H1 (cell line): ENCODE results near the gene ASB13. TPM values are rescaled to one million over a fixed set of nuclear protein-coding genes. Genes with fewer than 3 reads are reported as not detected.

Experiments
- CTCF ChIA-PET: fragments of 300-600 bp; sonication (Branson Sonifier 250); formaldehyde crosslinking; loops from one replicate; lab custom pipeline; 2021; ENCODE audit not compliant: partially characterized antibody; lab: Charles Lee
- POLR2A ChIA-PET: fragments of 300-600 bp; sonication (Branson Sonifier 250); formaldehyde crosslinking; loops from one replicate; lab custom pipeline; 2021; ENCODE audit warnings: inconsistent platforms; ENCODE audit not compliant: partially characterized antibody; lab: Charles Lee
- DNase-seq, 2 experiments: peaks; one replicate each; pipeline versions ENCODE4 v3.0.0 to v3.0.0-alpha.2; 2010 to 2022; ENCODE audit warnings: low spot score in 2 of 2, low read depth in 1 of 2, mixed read lengths in 1 of 2
- FAIRE-seq: peaks from 2 replicates; lab custom pipeline; 2011; peaks lifted over from hg19 to GRCh38; lab: Jason Lieb, UNC
- H2AFZ ChIP-seq: 2 replicates; pipeline ENCODE4 v1.8.1; 2012; ENCODE audit warnings: low read length, inconsistent platforms
- H2AK5ac ChIP-seq: 2 replicates; pipeline ENCODE4 v1.6.1; 2013; ENCODE audit warnings: low read depth, low read length
- H2BK120ac ChIP-seq: replicated peaks from 2 replicates; pipeline ENCODE3; 2013; ENCODE audit warnings: low read depth, low read length, inconsistent platforms
- H2BK12ac ChIP-seq: 2 replicates; pipeline ENCODE4 v1.6.1; 2013; ENCODE audit warnings: low read depth, low read length
- H2BK15ac ChIP-seq: 2 replicates; pipeline ENCODE4 v1.6.1; 2013; ENCODE audit warnings: low read length
- H2BK20ac ChIP-seq: 2 replicates; pipeline ENCODE4 v1.6.1; 2013; ENCODE audit warnings: low read length
- H2BK5ac ChIP-seq: 2 replicates; pipeline ENCODE4 v1.6.1; 2013; ENCODE audit warnings: low read depth, low read length
- H3K14ac ChIP-seq: 2 replicates; pipeline ENCODE4 v1.6.1; 2013; ENCODE audit warnings: inconsistent platforms; ENCODE audit not compliant: insufficient read length
- H3K18ac ChIP-seq: 2 replicates; pipeline ENCODE4 v1.6.1; 2013; ENCODE audit warnings: low read length; ENCODE audit errors: extremely low read depth
- H3K23ac ChIP-seq: 2 replicates; pipeline ENCODE4 v1.6.1; 2013; ENCODE audit warnings: inconsistent platforms; ENCODE audit not compliant: insufficient read length
- H3K23me2 ChIP-seq: 2 replicates; pipeline ENCODE4 v1.6.1; 2013; ENCODE audit warnings: low read depth, low read length
- H3K27ac ChIP-seq: 2 replicates; pipeline ENCODE4 v1.6.1; 2011; ENCODE audit warnings: low read depth, low read length, inconsistent platforms
- H3K27me3 ChIP-seq, 4 experiments: replicated peaks in 1 of 4; 1 replicate in 1 of 4; 2 replicates in 3 of 4; pipeline versions ENCODE4 v1.6.1 to v1.8.1; 2011 to 2013; ENCODE audit warnings: low read length in 3 of 4, mild to moderate bottlenecking in 3 of 4, inconsistent platforms in 2 of 4, mixed read lengths in 2 of 4, moderate library complexity in 1 of 4; ENCODE audit not compliant: control insufficient read depth in 3 of 4, insufficient read depth in 3 of 4; ENCODE audit errors: extremely low read depth in 1 of 4
- H3K36me3 ChIP-seq, 4 experiments: 2 replicates each; pipeline versions ENCODE4 v1.6.1 to v1.8.1; 2011 to 2013; ENCODE audit warnings: mild to moderate bottlenecking in 4 of 4, low read length in 3 of 4, moderate library complexity in 2 of 4, control low read depth in 1 of 4, inconsistent platforms in 1 of 4; ENCODE audit not compliant: insufficient read depth in 4 of 4, control insufficient read depth in 2 of 4
- H3K4ac ChIP-seq: replicated peaks from 2 replicates; pipeline ENCODE3; 2013; ENCODE audit warnings: low read length, low read depth, mixed read lengths, inconsistent platforms; ENCODE audit not compliant: insufficient read length
- H3K4me1 ChIP-seq, 4 experiments: replicated peaks in 1 of 4; 1 replicate in 1 of 4; 2 replicates in 3 of 4; pipeline versions ENCODE4 v1.6.1 to v1.8.1; 2011 to 2013; ENCODE audit warnings: low read length in 3 of 4, inconsistent platforms in 2 of 4, mixed read lengths in 1 of 4; ENCODE audit not compliant: insufficient read depth in 4 of 4, control insufficient read depth in 3 of 4
- H3K4me2 ChIP-seq, 2 experiments: 2 replicates each; pipeline versions ENCODE4 v1.6.1 to v1.8.1; 2011 to 2013; ENCODE audit warnings: low read depth in 2 of 2, low read length in 2 of 2, control low read depth in 1 of 2, inconsistent platforms in 1 of 2, mild to moderate bottlenecking in 1 of 2; ENCODE audit not compliant: insufficient read depth in 1 of 2
- H3K4me3 ChIP-seq, 4 experiments: fragments of 200-600, 300-600 bp in 1 of 4; sonication (generic), shearing (Covaris generic), sonication (Bioruptor Twin) in 1 of 4; 2 replicates each; pipeline versions ENCODE4 v1.5.1 to v1.8.1; 2011 to 2016; ENCODE audit warnings: low read length in 4 of 4, low read depth in 3 of 4, control low read depth in 2 of 4, inconsistent platforms in 2 of 4, mild to moderate bottlenecking in 2 of 4, mixed read lengths in 1 of 4, moderate library complexity in 1 of 4; ENCODE audit not compliant: insufficient read depth in 2 of 4; ENCODE audit errors: extremely low read depth in 1 of 4
- H3K56ac ChIP-seq: replicated peaks from 2 replicates; pipeline ENCODE3; 2013; ENCODE audit warnings: low read depth, mild to moderate bottlenecking, mixed read lengths, low read length, inconsistent platforms; ENCODE audit not compliant: insufficient read length
- H3K79me1 ChIP-seq: 2 replicates; pipeline ENCODE4 v1.6.1; 2013; ENCODE audit warnings: low read depth, low read length, control low read depth
- H3K79me2 ChIP-seq, 2 experiments: 2 replicates each; pipeline versions ENCODE4 v1.6.1 to v1.8.1; 2012 to 2013; ENCODE audit warnings: low read length in 2 of 2, mild to moderate bottlenecking in 2 of 2, inconsistent platforms in 1 of 2; ENCODE audit not compliant: insufficient read depth in 2 of 2, control insufficient read depth in 1 of 2
- H3K9ac ChIP-seq, 4 experiments: replicated peaks in 1 of 4; 1 replicate in 1 of 4; 2 replicates in 3 of 4; pipeline versions ENCODE4 v1.6.1 to v1.8.1; 2011 to 2013; ENCODE audit warnings: low read depth in 3 of 4, low read length in 3 of 4, control low read depth in 2 of 4, mild to moderate bottlenecking in 2 of 4, moderate library complexity in 2 of 4, inconsistent platforms in 1 of 4; ENCODE audit errors: extremely low read depth in 1 of 4
- H3K9me3 ChIP-seq, 2 experiments: 2 replicates each; pipeline versions ENCODE4 v1.6.1 to v1.8.1; 2012 to 2013; ENCODE audit warnings: mild to moderate bottlenecking in 2 of 2, moderate library complexity in 2 of 2, control low read depth in 1 of 2, inconsistent platforms in 1 of 2, low read depth in 1 of 2, low read length in 1 of 2, mixed read lengths in 1 of 2; ENCODE audit not compliant: insufficient read depth in 2 of 2
- H4K20me1 ChIP-seq, 2 experiments: replicated peaks in 1 of 2; 2 replicates each; pipeline versions ENCODE3 to v1.8.1; 2011 to 2013; ENCODE audit warnings: inconsistent platforms in 2 of 2, low read length in 2 of 2, mild to moderate bottlenecking in 1 of 2; ENCODE audit not compliant: insufficient read depth in 2 of 2, control insufficient read depth in 1 of 2
- H4K5ac ChIP-seq: 2 replicates; pipeline ENCODE4 v1.6.1; 2013; ENCODE audit warnings: low read length, low read depth, mixed read lengths, inconsistent platforms; ENCODE audit not compliant: insufficient read length
- H4K8ac ChIP-seq: 2 replicates; pipeline ENCODE4 v1.8.0; 2013; ENCODE audit warnings: mild to moderate bottlenecking, moderate library complexity, low read length, inconsistent platforms; ENCODE audit not compliant: insufficient read depth; ENCODE audit errors: extremely low read depth
- H4K91ac ChIP-seq: replicated peaks from 2 replicates; pipeline ENCODE3; 2013; ENCODE audit warnings: low read length, mixed read lengths, inconsistent platforms; ENCODE audit not compliant: insufficient read length
- ATF3 ChIP-seq: IDR thresholded peaks from 2 replicates; pipeline ENCODE4 v1.6.1; 2011; ENCODE audit warnings: low read depth, mild to moderate bottlenecking, low read length; ENCODE audit not compliant: insufficient read depth
- BRCA1 ChIP-seq: IDR thresholded peaks from 2 replicates; pipeline ENCODE4 v1.6.1; 2012; ENCODE audit warnings: low read depth, low read length, improper control_type of control experiment
- CBX8 ChIP-seq: fragments of 300-800, 300-1000 bp; sonication (generic); IDR thresholded peaks from 2 replicates; pipeline ENCODE4 v1.7.1; 2016; ENCODE audit warnings: low read depth, low read length, borderline replicate concordance
- EGR1 ChIP-seq: IDR thresholded peaks from 2 replicates; pipeline ENCODE4 v1.6.1; 2011; ENCODE audit warnings: low read depth, low read length, borderline replicate concordance
- EZH2 ChIP-seq: fragments of 200-600 bp; sonication (generic); IDR thresholded peaks from 2 replicates; pipeline ENCODE4 v1.7.1; 2012; ENCODE audit warnings: low read depth, mild to moderate bottlenecking, moderate library complexity, low read length, inconsistent platforms; ENCODE audit not compliant: severe bottlenecking
- GABPA ChIP-seq: IDR thresholded peaks from 2 replicates; pipeline ENCODE4 v1.6.1; 2011; ENCODE audit warnings: mild to moderate bottlenecking, low read length, moderate library complexity, borderline replicate concordance; ENCODE audit not compliant: insufficient read depth
- KDM5A ChIP-seq: fragments of 200-600 bp; IDR thresholded peaks from 2 replicates; pipeline ENCODE4 v1.7.1; 2012; ENCODE audit warnings: mild to moderate bottlenecking, low read length, inconsistent platforms, mixed read lengths
- POLR2AphosphoS5 ChIP-seq: IDR thresholded peaks from 2 replicates; pipeline ENCODE4 v1.6.1; 2011; ENCODE audit warnings: low read depth, low read length
- SIX5 ChIP-seq: IDR thresholded peaks from 2 replicates; pipeline ENCODE4 v1.6.1; 2011; ENCODE audit warnings: mild to moderate bottlenecking, low read depth, low read length
- WGBS, 2 experiments: shearing (Covaris generic) in 1 of 2; methylation state at CpG; one replicate each; pipeline versions ENCODE4 v1.1.6 to v1.1.7; 2013 to 2015; ENCODE audit warnings: low lambda C conversion rate in 2 of 2, mixed read lengths in 2 of 2, inconsistent platforms in 1 of 2, low coverage in 1 of 2, missing lambda C conversion rate in 1 of 2; ENCODE audit not compliant: insufficient replicate concordance in 2 of 2, insufficient coverage in 1 of 2, insufficient read length in 1 of 2; ENCODE audit errors: extremely low coverage in 1 of 2, missing lambda C conversion rate in 1 of 2; 5-methylcytosine and 5-hydroxymethylcytosine counted together
- polyA plus RNA-seq, 7 experiments: library from polyadenylated mRNA; depleted of rRNA in 3 of 7; stranded (reverse) in 5 of 7; unstranded in 2 of 7; fragments of >200 nt in 5 of 7; fragments of 200-250 nt in 2 of 7; gene quantifications; 1 replicate in 5 of 7; 2 replicates in 1 of 7; 4 replicates in 1 of 7; pipeline versions ENCODE4 v1.2.1 to v1.2.3, GENCODE V29; 2011 to 2013; ENCODE audit warnings: missing spikeins in 2 of 7, mixed read lengths in 2 of 7
- total RNA-seq: library from RNA; stranded (reverse); fragmentation: NEBNext Ultra II Directional; extraction: Animal tissue kit (Norgen Biotek cat#: 25700); gene quantifications from 2 replicates; pipeline ENCODE4 v1.2.1, GENCODE V29; 2021
- TF ChIP-seq, protein P1 (sequence below): IDR thresholded peaks from 2 replicates; pipeline ENCODE4 v1.6.1; 2012; ENCODE audit warnings: inconsistent platforms

ASB13 gene
- total and polyA plus RNA-seq, 2 of the 8 experiments (the other 6 are each of a cell fraction or from before 2014, with no cell fraction given), result 12.3 to 20.2 TPM

DNA sequence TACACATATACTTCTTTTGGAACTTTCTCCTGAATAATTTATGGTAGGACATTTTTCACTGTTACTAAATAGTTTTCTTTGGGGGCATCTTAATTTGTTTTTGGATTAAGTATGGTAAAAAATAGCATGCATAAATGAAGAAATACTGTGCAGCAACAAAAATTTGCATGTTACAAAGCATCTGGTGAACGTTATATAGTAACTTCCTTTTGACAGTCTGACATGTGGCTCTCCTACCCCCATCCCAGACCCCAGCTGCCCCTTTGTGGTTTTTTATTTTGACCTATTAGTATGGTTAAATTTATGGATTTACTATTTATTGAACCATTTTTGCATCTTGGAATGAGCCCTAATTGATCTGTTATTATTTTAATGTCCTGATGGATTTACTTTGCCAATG is 28.2 kb upstream of the ASB13 start:
- no peak overlapping the region for H2AFZ ChIP-seq
- H4K8ac ChIP-seq, result no peak overlapping the region
- FAIRE-seq, result no peak
- H4K20me1 ChIP-seq, result peaks cover 2% of the 10 kb centered on the region in 2 experiments
- H4K5ac ChIP-seq, result no peak overlapping the region
- DNase-seq, result no peak
- peaks cover 9 to 98% of the 10 kb centered on the region in 2 experiments for H3K79me2 ChIP-seq
- H4K91ac ChIP-seq, result no peak overlapping the region
- H3K4me3 ChIP-seq, result no peak overlapping the region
- peaks cover 2 to 6% (median 5%) of the 10 kb centered on the region in 4 experiments; a peak in 4 of 7 replicates for H3K4me1 ChIP-seq
- no peak overlapping the region for H3K4ac ChIP-seq
- no peak overlapping the region for H3K23ac ChIP-seq
- no peak overlapping the region for H3K27ac ChIP-seq
- H2BK12ac ChIP-seq, result no peak overlapping the region
- no peak overlapping the region for H3K56ac ChIP-seq
- no peak overlapping the region for H3K18ac ChIP-seq
- H3K9me3 ChIP-seq, result no peaks in the 10 kb centered on the region
- H3K9ac ChIP-seq, result no peak overlapping the region
- H2BK5ac ChIP-seq, result no peak overlapping the region
- H3K36me3 ChIP-seq, result no peaks in the 10 kb centered on the region
- H3K79me1 ChIP-seq, result peaks cover 3% of the 10 kb centered on the region; the same call in 1 of the 2 replicates
- 100% methylated on average over 1 of the region's 1 CpG; no CpG with 5 or more reads in 1 of the 2 experiments for WGBS, 2 experiments
- ChIA-PET CTCF (no interaction called here), POLR2A (no interaction called here)
- no peak overlapping the region for H2BK15ac ChIP-seq
- no peak overlapping the region for H2BK20ac ChIP-seq
- H3K23me2 ChIP-seq, result peaks cover 9% of the 10 kb centered on the region; the same call in 1 of the 2 replicates
- no peaks in the 10 kb centered on the region for H3K27me3 ChIP-seq
- H3K14ac ChIP-seq, result no peak overlapping the region
- no peak overlapping the region for H2AK5ac ChIP-seq
- H2BK120ac ChIP-seq, result no peak overlapping the region
- H3K4me2 ChIP-seq, result no peak overlapping the region
- TF ChIP-seq SIX5 (no peak), KDM5A (no peak), EGR1 (no peak), POLR2AphosphoS5 (no peak), EZH2 (no peak), GABPA (no peak), CBX8 (no peak), BRCA1 (no peak), ATF3 (no peak)
- TF ChIP-seq, protein P1, sequence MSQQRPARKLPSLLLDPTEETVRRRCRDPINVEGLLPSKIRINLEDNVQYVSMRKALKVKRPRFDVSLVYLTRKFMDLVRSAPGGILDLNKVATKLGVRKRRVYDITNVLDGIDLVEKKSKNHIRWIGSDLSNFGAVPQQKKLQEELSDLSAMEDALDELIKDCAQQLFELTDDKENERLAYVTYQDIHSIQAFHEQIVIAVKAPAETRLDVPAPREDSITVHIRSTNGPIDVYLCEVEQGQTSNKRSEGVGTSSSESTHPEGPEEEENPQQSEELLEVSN, result no peak
